ENCODE measurements around the gene NRXN3.

Gene NRXN3

GRCh38 chr14:79706382-79706781 is 1536.2 kb downstream of the NRXN3 start:
- Histone ChIP-seq H3K9me3 (ENCODE audit: control insufficient read depth, low read length) (no peaks in the 10 kb centered on the region), H3K36me3 (ENCODE audit: control insufficient read depth, insufficient read depth, low read length) (no peaks in the 10 kb centered on the region), H3K27me3 (replicated peaks; ENCODE audit: control insufficient read depth, insufficient read depth, low read length, poor library complexity, severe bottlenecking) (no peaks in the 10 kb centered on the region), H3K27ac (ENCODE audit: insufficient read depth, low read length, poor library complexity, severe bottlenecking) (no peak overlapping the region), H3K4me1 (ENCODE audit: control insufficient read depth, insufficient read depth, low read length, poor library complexity, severe bottlenecking) (no peaks in the 10 kb centered on the region), H3K4me3 (ENCODE audit: insufficient read depth, low read depth, low read length, poor library complexity, severe bottlenecking) (no peak overlapping the region)
- DNase-seq: no peak

- Histone ChIP-seq H3K27me3 (replicated peaks; ENCODE audit: control insufficient read depth, insufficient read depth, low read length, poor library complexity, severe bottlenecking) (no peaks in the 10 kb centered on the region), H3K36me3 (ENCODE audit: control insufficient read depth, insufficient read depth, low read length) (no peaks in the 10 kb centered on the region), H3K4me1 (ENCODE audit: control insufficient read depth, insufficient read depth, low read length, poor library complexity, severe bottlenecking) (no peaks in the 10 kb centered on the region), H3K27ac (ENCODE audit: insufficient read depth, low read length, poor library complexity, severe bottlenecking) (no peak overlapping the region), H3K4me3 (ENCODE audit: insufficient read depth, low read depth, low read length, poor library complexity, severe bottlenecking) (no peak overlapping the region), H3K9me3 (ENCODE audit: control insufficient read depth, low read length) (no peaks in the 10 kb centered on the region)
- DNase-seq: no peak
Measured at GRCh38 chr14:79708426-79709388, 1538.5 kb downstream of the NRXN3 start.

GRCh38 chr14:79709573-79709972 is 1539.4 kb downstream of the NRXN3 start:
- Histone ChIP-seq H3K4me1 (ENCODE audit: control insufficient read depth, insufficient read depth, low read length, poor library complexity, severe bottlenecking) (no peaks in the 10 kb centered on the region), H3K27me3 (replicated peaks; ENCODE audit: control insufficient read depth, insufficient read depth, low read length, poor library complexity, severe bottlenecking) (no peaks in the 10 kb centered on the region), H3K9me3 (ENCODE audit: control insufficient read depth, low read length) (no peaks in the 10 kb centered on the region), H3K36me3 (ENCODE audit: control insufficient read depth, insufficient read depth, low read length) (no peaks in the 10 kb centered on the region), H3K4me3 (ENCODE audit: insufficient read depth, low read depth, low read length, poor library complexity, severe bottlenecking) (no peak overlapping the region), H3K27ac (ENCODE audit: insufficient read depth, low read length, poor library complexity, severe bottlenecking) (no peak overlapping the region)
- DNase-seq: no peak

GRCh38 chr14:79712302-79712950 is 1542.3 kb downstream of the NRXN3 start:
- Histone ChIP-seq H3K27me3 (replicated peaks; ENCODE audit: control insufficient read depth, insufficient read depth, low read length, poor library complexity, severe bottlenecking) (no peaks in the 10 kb centered on the region), H3K27ac (ENCODE audit: insufficient read depth, low read length, poor library complexity, severe bottlenecking) (no peak overlapping the region), H3K9me3 (ENCODE audit: control insufficient read depth, low read length) (no peaks in the 10 kb centered on the region), H3K4me1 (ENCODE audit: control insufficient read depth, insufficient read depth, low read length, poor library complexity, severe bottlenecking) (no peaks in the 10 kb centered on the region), H3K4me3 (ENCODE audit: insufficient read depth, low read depth, low read length, poor library complexity, severe bottlenecking) (no peak overlapping the region), H3K36me3 (ENCODE audit: control insufficient read depth, insufficient read depth, low read length) (no peaks in the 10 kb centered on the region)
- no peak for DNase-seq

GRCh38 chr14:79721399-79722084 is 1551.4 kb downstream of the NRXN3 start:
- Histone ChIP-seq H3K4me3 (ENCODE audit: insufficient read depth, low read depth, low read length, poor library complexity, severe bottlenecking) (no peak overlapping the region), H3K4me1 (ENCODE audit: control insufficient read depth, insufficient read depth, low read length, poor library complexity, severe bottlenecking) (no peaks in the 10 kb centered on the region), H3K27me3 (replicated peaks; ENCODE audit: control insufficient read depth, insufficient read depth, low read length, poor library complexity, severe bottlenecking) (no peaks in the 10 kb centered on the region), H3K27ac (ENCODE audit: insufficient read depth, low read length, poor library complexity, severe bottlenecking) (no peak overlapping the region), H3K9me3 (ENCODE audit: control insufficient read depth, low read length) (no peaks in the 10 kb centered on the region), H3K36me3 (ENCODE audit: control insufficient read depth, insufficient read depth, low read length) (no peaks in the 10 kb centered on the region)
- no peak for DNase-seq

GRCh38 chr14:79724934-79725717 is 1555.0 kb downstream of the NRXN3 start:
- Histone ChIP-seq H3K9me3 (ENCODE audit: control insufficient read depth, low read length) (no peaks in the 10 kb centered on the region), H3K27me3 (replicated peaks; ENCODE audit: control insufficient read depth, insufficient read depth, low read length, poor library complexity, severe bottlenecking) (no peaks in the 10 kb centered on the region), H3K36me3 (ENCODE audit: control insufficient read depth, insufficient read depth, low read length) (no peaks in the 10 kb centered on the region), H3K4me3 (ENCODE audit: insufficient read depth, low read depth, low read length, poor library complexity, severe bottlenecking) (no peak overlapping the region), H3K4me1 (ENCODE audit: control insufficient read depth, insufficient read depth, low read length, poor library complexity, severe bottlenecking) (no peaks in the 10 kb centered on the region), H3K27ac (ENCODE audit: insufficient read depth, low read length, poor library complexity, severe bottlenecking) (no peak overlapping the region)
- DNase-seq: no peak

GRCh38 chr14:79727900-79728299 is 1557.7 kb downstream of the NRXN3 start:
- Histone ChIP-seq H3K36me3 (ENCODE audit: control insufficient read depth, insufficient read depth, low read length) (no peaks in the 10 kb centered on the region), H3K27me3 (replicated peaks; ENCODE audit: control insufficient read depth, insufficient read depth, low read length, poor library complexity, severe bottlenecking) (no peaks in the 10 kb centered on the region), H3K4me3 (ENCODE audit: insufficient read depth, low read depth, low read length, poor library complexity, severe bottlenecking) (no peak overlapping the region), H3K9me3 (ENCODE audit: control insufficient read depth, low read length) (no peaks in the 10 kb centered on the region), H3K27ac (ENCODE audit: insufficient read depth, low read length, poor library complexity, severe bottlenecking) (no peak overlapping the region), H3K4me1 (ENCODE audit: control insufficient read depth, insufficient read depth, low read length, poor library complexity, severe bottlenecking) (no peaks in the 10 kb centered on the region)
- DNase-seq: no peak

GRCh38 chr14:79728331-79728730 is 1558.2 kb downstream of the NRXN3 start:
- Histone ChIP-seq H3K4me3 (ENCODE audit: insufficient read depth, low read depth, low read length, poor library complexity, severe bottlenecking) (no peak overlapping the region), H3K4me1 (ENCODE audit: control insufficient read depth, insufficient read depth, low read length, poor library complexity, severe bottlenecking) (no peaks in the 10 kb centered on the region), H3K27me3 (replicated peaks; ENCODE audit: control insufficient read depth, insufficient read depth, low read length, poor library complexity, severe bottlenecking) (no peaks in the 10 kb centered on the region), H3K9me3 (ENCODE audit: control insufficient read depth, low read length) (no peaks in the 10 kb centered on the region), H3K27ac (ENCODE audit: insufficient read depth, low read length, poor library complexity, severe bottlenecking) (no peak overlapping the region), H3K36me3 (ENCODE audit: control insufficient read depth, insufficient read depth, low read length) (no peaks in the 10 kb centered on the region)
- DNase-seq: no peak

GRCh38 chr14:79729731-79730130 is 1559.6 kb downstream of the NRXN3 start:
- no peak for DNase-seq
- Histone ChIP-seq H3K4me3 (ENCODE audit: insufficient read depth, low read depth, low read length, poor library complexity, severe bottlenecking) (no peak overlapping the region), H3K27ac (ENCODE audit: insufficient read depth, low read length, poor library complexity, severe bottlenecking) (no peak overlapping the region)

More at GRCh38 chr14:79729731-79730130, 1559.6 kb downstream of the NRXN3 start:
- no peaks in the 10 kb centered on the region for H3K4me1 ChIP-seq (ENCODE audit: control insufficient read depth, insufficient read depth, low read length, poor library complexity, severe bottlenecking)
- H3K27me3 ChIP-seq (replicated peaks; ENCODE audit: control insufficient read depth, insufficient read depth, low read length, poor library complexity, severe bottlenecking): no peaks in the 10 kb centered on the region
- no peaks in the 10 kb centered on the region for H3K36me3 ChIP-seq (ENCODE audit: control insufficient read depth, insufficient read depth, low read length)
- H3K9me3 ChIP-seq (ENCODE audit: control insufficient read depth, low read length): no peaks in the 10 kb centered on the region

Measured in effector memory CD4-positive, alpha-beta T cell (primary cell).